Panc1 (cell line): Measurements from ENCODE around the gene NOX4. TPM values are rescaled to one million over a fixed set of nuclear protein-coding genes. Genes with fewer than 3 reads are reported as not detected.
"Not testable (repeated sequence)": the region's sequence is repeated elsewhere in the genome, so short reads cannot be mapped to it uniquely, and the experiment has no call there.

Experiments used
- ATAC-seq: fragments of 200-7000 bp; cut with Tn5 transposase; 2 replicates; pipeline ENCODE4 v1.9.1; 2020; ENCODE audit warnings: mild to moderate bottlenecking, moderate library complexity
- BruUV-seq: library from RNA; stranded (reverse); fragments of 400-500 nt; replicated peaks from 2 replicates; lab custom pipeline; 2021; lab: Mats Ljungman, UMichigan
- CTCF ChIA-PET: fragments of 300-600 bp; sonication (Branson Sonifier 250); formaldehyde crosslinking; loops from one replicate; lab custom pipeline; 2022; ENCODE audit warnings: antibody characterized with exemption; lab: Charles Lee
- POLR2A ChIA-PET: fragments of 300-600 bp; sonication (Branson Sonifier 250); formaldehyde crosslinking; loops from one replicate; lab custom pipeline; 2022; ENCODE audit warnings: antibody characterized with exemption; lab: Charles Lee
- DNase-seq: peaks from one replicate; pipeline ENCODE4 v3.0.0-alpha.2; 2010; ENCODE audit warnings: low read depth, low spot score
- H3K27ac ChIP-seq: 2 replicates; pipeline ENCODE4 v1.5.1; 2011; ENCODE audit warnings: mild to moderate bottlenecking, low read length, inconsistent platforms
- H3K27me3 ChIP-seq: fragments of 200-500 bp; sonication (Bioruptor generic); 2 replicates; pipeline ENCODE4 v1.6.0; 2014; ENCODE audit warnings: low read length, inconsistent platforms; ENCODE audit not compliant: control insufficient read depth, insufficient read depth
- H3K36me3 ChIP-seq: fragments of 200-500 bp; sonication (Bioruptor generic); 2 replicates; pipeline ENCODE4 v1.5.1; 2014; ENCODE audit warnings: inconsistent platforms, mild to moderate bottlenecking, low read length, moderate library complexity; ENCODE audit not compliant: control insufficient read depth, insufficient read depth
- H3K4me1 ChIP-seq: 2 replicates; pipeline ENCODE4 v1.5.1; 2011; ENCODE audit warnings: inconsistent platforms, mild to moderate bottlenecking, low read length, moderate library complexity; ENCODE audit not compliant: control insufficient read depth, insufficient read depth
- H3K4me3 ChIP-seq, 2 experiments: 2 replicates each; pipeline ENCODE4 v1.5.1; 2011 to 2012; ENCODE audit warnings: low read depth in 2 of 2, low read length in 2 of 2, mild to moderate bottlenecking in 2 of 2, inconsistent platforms in 1 of 2, moderate library complexity in 1 of 2
- H3K9me3 ChIP-seq: fragments of 200-500 bp; sonication (Bioruptor generic); 2 replicates; pipeline ENCODE4 v1.5.1; 2014; ENCODE audit warnings: low read depth, mild to moderate bottlenecking, inconsistent platforms, low read length, moderate library complexity; ENCODE audit not compliant: control insufficient read depth, insufficient read depth
- POLR2AphosphoS5 ChIP-seq: IDR thresholded peaks from 2 replicates; pipeline ENCODE4 v1.6.1; 2012; ENCODE audit warnings: mild to moderate bottlenecking, low read depth, low read length, moderate library complexity
- SIN3A ChIP-seq: IDR thresholded peaks from 2 replicates; pipeline ENCODE4 v1.6.1; 2012; ENCODE audit warnings: low read depth, mild to moderate bottlenecking, low read length, moderate library complexity, borderline replicate concordance; ENCODE audit not compliant: insufficient read depth
- TCF7L2 ChIP-seq: IDR thresholded peaks from 2 replicates; pipeline ENCODE4 v1.6.1; 2011; ENCODE audit warnings: mild to moderate bottlenecking, low read depth, low read length, inconsistent platforms
- in situ Hi-C: cut with HindIII; loops from 2 replicates; pipeline ENCODE4 v1.10.0; 2016; ENCODE audit warnings: low sequenced_read_pairs, low pct_unique_long_range_greater_than_20kb
- intact Hi-C: fragments of 100-400 bp; cut with micrococcal nuclease; formaldehyde crosslinking; loops from one replicate; pipeline ENCODE4 v1.10.0; 2022; ENCODE audit not compliant: unreplicated experiment
- total RNA-seq: library from RNA; stranded (reverse); gene quantifications from one replicate; pipeline ENCODE4 v1.2.1, GENCODE V29; 2021; ENCODE audit not compliant: unreplicated experiment
- TF ChIP-seq, protein P1 (sequence below): fragments of 450-650 bp; IDR thresholded peaks from 2 replicates; pipeline ENCODE4 v1.5.1; 2017; ENCODE audit warnings: mild to moderate bottlenecking
- TF ChIP-seq, protein P2 (sequence below), 2 experiments: IDR thresholded peaks; 2 replicates each; pipeline ENCODE4 v1.6.1; 2011 to 2012; ENCODE audit warnings: low read depth in 2 of 2, control low read depth in 1 of 2, low read length in 1 of 2, mild to moderate bottlenecking in 1 of 2, moderate library complexity in 1 of 2; ENCODE audit not compliant: insufficient read depth in 1 of 2

Gene NOX4
- total RNA-seq, 1 experiment from 2014 or later, result not detected

DNA sequence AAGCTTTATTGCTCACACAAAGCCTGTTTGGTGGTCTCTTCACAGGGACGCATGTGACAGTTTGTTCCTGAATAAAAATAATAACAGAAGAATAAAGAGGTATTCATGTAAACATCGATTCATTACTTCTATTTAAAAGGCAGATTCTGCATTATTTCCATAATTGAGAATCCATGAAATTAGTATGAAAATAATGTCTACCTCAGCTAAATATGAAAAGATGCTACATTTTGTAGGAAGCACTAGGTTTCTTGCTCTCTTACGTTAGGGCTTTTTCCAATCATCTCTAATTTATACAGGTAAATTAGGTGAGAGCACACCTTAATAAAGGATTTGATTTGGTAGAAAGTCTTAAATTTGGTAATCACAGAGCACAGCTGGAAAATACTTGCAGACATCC, 103.7 kb downstream of the NOX4 start:
- H3K9me3 ChIP-seq, intact Hi-C loops, CTCF ChIA-PET, DNase-seq, H3K36me3 ChIP-seq, POLR2A ChIA-PET, H3K4me1 ChIP-seq, ATAC-seq, H3K27ac ChIP-seq, H3K27me3 ChIP-seq, H3K4me3 ChIP-seq, BruUV-seq, in situ Hi-C loops: not testable (repeated sequence)

DNA sequence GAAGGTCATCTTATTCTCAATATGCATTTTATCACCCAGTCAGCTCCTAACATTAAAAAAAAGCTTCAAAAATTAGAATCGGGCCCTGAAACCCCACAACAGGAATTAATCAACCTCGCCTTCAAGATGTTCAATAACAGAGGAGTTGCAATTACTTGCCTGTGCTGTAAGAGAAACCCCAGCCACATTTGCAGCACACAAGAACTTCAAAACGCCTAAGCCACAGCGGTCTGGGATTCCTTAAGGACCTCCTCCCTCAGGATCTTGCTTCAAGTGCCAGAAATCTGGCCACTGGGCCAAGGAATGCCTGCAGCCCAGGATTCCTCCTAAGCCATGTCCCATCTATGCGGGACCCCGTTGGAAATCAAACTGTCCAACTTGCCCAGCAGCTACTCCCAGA, 108.2 kb downstream of the NOX4 start:
- H3K27ac ChIP-seq, CTCF ChIA-PET, POLR2A ChIA-PET, H3K4me3 ChIP-seq, H3K4me1 ChIP-seq, DNase-seq, H3K9me3 ChIP-seq, intact Hi-C loops, H3K27me3 ChIP-seq, in situ Hi-C loops, ATAC-seq, BruUV-seq, H3K36me3 ChIP-seq: not testable (repeated sequence)

DNA sequence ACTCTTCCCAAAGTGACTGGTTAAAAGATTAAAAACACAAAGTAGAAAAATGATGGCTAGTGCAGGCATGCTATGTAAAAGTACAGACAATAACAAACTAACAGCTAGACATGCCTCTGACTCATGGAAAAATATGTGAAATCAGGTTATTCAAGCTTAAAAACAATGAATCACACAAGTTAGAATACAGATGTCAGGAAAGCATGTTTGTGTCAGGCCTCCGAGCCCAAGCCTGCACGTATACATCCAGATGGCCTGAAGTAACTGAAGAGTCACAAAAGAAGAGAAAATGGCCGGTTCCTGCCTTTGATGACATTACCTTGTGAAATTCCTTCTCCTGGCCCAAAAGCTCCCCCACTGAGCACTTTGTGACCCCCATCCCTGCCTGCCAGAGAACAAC, 110.1 kb downstream of the NOX4 start:
- ChIA-PET CTCF (no interaction called here), POLR2A (no interaction called here)
- Histone ChIP-seq H3K27ac (no peak overlapping the region), H3K27me3 (no peaks in the 10 kb centered on the region), H3K9me3 (no peaks in the 10 kb centered on the region), H3K4me1 (no peaks in the 10 kb centered on the region), H3K36me3 (no peaks in the 10 kb centered on the region), H3K4me3 (no peak overlapping the region)
- no peak for ATAC-seq
- intact Hi-C loops, result no loop called here
- no peak for TF ChIP-seq TCF7L2
- TF ChIP-seq POLR2AphosphoS5, result no peak
- no peak for TF ChIP-seq SIN3A
- TF ChIP-seq, protein P1, sequence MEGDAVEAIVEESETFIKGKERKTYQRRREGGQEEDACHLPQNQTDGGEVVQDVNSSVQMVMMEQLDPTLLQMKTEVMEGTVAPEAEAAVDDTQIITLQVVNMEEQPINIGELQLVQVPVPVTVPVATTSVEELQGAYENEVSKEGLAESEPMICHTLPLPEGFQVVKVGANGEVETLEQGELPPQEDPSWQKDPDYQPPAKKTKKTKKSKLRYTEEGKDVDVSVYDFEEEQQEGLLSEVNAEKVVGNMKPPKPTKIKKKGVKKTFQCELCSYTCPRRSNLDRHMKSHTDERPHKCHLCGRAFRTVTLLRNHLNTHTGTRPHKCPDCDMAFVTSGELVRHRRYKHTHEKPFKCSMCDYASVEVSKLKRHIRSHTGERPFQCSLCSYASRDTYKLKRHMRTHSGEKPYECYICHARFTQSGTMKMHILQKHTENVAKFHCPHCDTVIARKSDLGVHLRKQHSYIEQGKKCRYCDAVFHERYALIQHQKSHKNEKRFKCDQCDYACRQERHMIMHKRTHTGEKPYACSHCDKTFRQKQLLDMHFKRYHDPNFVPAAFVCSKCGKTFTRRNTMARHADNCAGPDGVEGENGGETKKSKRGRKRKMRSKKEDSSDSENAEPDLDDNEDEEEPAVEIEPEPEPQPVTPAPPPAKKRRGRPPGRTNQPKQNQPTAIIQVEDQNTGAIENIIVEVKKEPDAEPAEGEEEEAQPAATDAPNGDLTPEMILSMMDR, result no peak
- TF ChIP-seq, protein P2, sequence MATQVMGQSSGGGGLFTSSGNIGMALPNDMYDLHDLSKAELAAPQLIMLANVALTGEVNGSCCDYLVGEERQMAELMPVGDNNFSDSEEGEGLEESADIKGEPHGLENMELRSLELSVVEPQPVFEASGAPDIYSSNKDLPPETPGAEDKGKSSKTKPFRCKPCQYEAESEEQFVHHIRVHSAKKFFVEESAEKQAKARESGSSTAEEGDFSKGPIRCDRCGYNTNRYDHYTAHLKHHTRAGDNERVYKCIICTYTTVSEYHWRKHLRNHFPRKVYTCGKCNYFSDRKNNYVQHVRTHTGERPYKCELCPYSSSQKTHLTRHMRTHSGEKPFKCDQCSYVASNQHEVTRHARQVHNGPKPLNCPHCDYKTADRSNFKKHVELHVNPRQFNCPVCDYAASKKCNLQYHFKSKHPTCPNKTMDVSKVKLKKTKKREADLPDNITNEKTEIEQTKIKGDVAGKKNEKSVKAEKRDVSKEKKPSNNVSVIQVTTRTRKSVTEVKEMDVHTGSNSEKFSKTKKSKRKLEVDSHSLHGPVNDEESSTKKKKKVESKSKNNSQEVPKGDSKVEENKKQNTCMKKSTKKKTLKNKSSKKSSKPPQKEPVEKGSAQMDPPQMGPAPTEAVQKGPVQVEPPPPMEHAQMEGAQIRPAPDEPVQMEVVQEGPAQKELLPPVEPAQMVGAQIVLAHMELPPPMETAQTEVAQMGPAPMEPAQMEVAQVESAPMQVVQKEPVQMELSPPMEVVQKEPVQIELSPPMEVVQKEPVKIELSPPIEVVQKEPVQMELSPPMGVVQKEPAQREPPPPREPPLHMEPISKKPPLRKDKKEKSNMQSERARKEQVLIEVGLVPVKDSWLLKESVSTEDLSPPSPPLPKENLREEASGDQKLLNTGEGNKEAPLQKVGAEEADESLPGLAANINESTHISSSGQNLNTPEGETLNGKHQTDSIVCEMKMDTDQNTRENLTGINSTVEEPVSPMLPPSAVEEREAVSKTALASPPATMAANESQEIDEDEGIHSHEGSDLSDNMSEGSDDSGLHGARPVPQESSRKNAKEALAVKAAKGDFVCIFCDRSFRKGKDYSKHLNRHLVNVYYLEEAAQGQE (IDR thresholded peaks at IDR 0.05; ENCODE audit: insufficient read depth in 1 of 2, low read depth in 2 of 2, low read length in 1 of 2), result no peak
- no TSS peak for BruUV-seq
- DNase-seq, result no peak
- in situ Hi-C loops, result no loop called here

DNA sequence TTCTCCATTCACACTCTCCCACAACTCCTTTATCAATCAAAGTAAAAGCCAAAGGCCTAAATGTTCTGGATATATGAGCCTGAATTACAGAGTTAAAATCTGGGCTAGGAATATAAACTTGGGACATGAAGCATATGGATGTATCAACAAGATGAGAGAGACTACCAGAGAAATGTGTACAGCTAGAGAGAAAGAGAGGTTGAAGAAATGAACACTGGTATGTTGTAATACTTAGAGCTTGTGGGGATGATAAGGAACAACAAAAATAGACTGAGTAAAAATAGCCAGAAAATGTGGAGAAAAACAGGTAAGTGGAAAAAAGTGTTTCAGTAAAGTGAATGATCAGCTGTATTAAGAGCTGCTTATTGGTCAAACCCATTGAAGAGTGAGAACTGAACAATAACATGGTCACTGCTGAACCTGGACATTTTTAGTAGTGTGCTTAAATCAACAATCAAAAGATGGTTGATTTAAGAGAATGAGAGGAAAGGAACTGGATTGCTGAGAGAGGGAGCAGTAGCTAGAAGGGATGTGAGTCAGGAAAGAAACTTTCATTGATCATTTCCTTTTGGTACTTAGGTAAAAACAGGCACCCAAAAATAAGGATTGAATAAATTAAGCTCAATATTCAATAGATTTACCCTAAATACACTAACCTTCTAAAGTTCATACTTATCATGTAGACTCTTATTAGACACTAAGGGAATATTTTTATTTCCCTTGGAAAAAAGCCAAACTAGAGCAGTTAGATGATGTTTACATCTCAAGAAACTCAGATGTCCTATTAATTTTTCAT, 111.0 kb downstream of the NOX4 start:
- H3K27me3 ChIP-seq, BruUV-seq, CTCF ChIA-PET, in situ Hi-C loops, H3K4me1 ChIP-seq, H3K4me3 ChIP-seq, H3K27ac ChIP-seq, H3K36me3 ChIP-seq, H3K9me3 ChIP-seq, ATAC-seq, DNase-seq, intact Hi-C loops, POLR2A ChIA-PET: not testable (repeated sequence)

DNA sequence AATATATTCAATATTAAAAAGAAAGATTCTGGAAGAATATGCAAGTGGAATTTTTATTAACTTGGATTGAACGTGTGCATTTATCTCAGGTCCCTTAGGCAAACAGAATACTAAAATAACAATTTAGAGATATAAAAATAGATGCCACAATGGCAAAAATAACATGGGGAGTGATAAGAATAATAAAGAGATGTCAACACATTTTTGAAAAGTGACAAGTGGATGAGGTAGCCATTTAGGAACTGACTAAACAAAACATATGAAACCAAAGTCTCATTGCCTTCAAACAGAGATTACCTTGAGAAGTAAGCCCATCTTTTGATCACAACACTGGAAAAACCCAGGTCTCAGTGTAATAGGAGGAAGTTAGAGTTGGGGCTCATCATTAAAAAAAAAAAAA, 112.2 kb downstream of the NOX4 start:
- H3K9me3 ChIP-seq, H3K27ac ChIP-seq, DNase-seq, ATAC-seq, H3K36me3 ChIP-seq, intact Hi-C loops, H3K4me3 ChIP-seq, BruUV-seq, in situ Hi-C loops, POLR2A ChIA-PET, H3K4me1 ChIP-seq, CTCF ChIA-PET, H3K27me3 ChIP-seq: not testable (repeated sequence)
